ENCODE data around the gene RARB.

The RARB gene

GRCh38 chr3:25478964-25479726 lies 51.1 kb downstream of the RARB start:
- TF ChIP-seq, protein P1, sequence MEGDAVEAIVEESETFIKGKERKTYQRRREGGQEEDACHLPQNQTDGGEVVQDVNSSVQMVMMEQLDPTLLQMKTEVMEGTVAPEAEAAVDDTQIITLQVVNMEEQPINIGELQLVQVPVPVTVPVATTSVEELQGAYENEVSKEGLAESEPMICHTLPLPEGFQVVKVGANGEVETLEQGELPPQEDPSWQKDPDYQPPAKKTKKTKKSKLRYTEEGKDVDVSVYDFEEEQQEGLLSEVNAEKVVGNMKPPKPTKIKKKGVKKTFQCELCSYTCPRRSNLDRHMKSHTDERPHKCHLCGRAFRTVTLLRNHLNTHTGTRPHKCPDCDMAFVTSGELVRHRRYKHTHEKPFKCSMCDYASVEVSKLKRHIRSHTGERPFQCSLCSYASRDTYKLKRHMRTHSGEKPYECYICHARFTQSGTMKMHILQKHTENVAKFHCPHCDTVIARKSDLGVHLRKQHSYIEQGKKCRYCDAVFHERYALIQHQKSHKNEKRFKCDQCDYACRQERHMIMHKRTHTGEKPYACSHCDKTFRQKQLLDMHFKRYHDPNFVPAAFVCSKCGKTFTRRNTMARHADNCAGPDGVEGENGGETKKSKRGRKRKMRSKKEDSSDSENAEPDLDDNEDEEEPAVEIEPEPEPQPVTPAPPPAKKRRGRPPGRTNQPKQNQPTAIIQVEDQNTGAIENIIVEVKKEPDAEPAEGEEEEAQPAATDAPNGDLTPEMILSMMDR (IDR thresholded peaks at IDR 0.05; ENCODE audit: extremely low read depth, missing control alignments), result no peak
- no peak for DNase-seq (ENCODE audit: low spot score)

- TF ChIP-seq, protein P1 (IDR thresholded peaks at IDR 0.05; ENCODE audit: extremely low read depth, missing control alignments), result no peak
- DNase-seq (ENCODE audit: low spot score), result no peak
Measured at GRCh38 chr3:25479727-25480010, 51.6 kb downstream of the RARB start.

DNA sequence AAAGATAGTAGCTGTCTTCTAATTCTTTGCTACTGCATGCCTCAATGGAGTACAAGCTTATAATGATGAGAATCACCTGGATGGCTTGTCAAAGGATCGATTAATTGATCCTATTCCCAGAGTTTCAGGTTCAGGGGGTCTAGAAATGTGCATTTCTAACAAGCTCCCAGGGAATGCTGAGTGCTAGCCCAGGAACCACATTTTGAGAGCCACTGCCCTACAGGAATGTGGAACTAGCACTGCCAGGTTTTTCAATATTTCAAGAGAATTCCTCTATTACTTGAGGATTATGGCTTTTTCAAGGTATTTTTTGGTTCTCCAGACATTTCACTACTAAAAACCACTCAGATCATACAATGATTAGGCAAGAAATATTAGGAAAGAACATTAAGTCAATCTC lies 52.7 kb downstream of the RARB start:
- TF ChIP-seq, protein P1 (IDR thresholded peaks at IDR 0.05; ENCODE audit: extremely low read depth, missing control alignments), result no peak
- DNase-seq (ENCODE audit: low spot score), result no peak

DNA sequence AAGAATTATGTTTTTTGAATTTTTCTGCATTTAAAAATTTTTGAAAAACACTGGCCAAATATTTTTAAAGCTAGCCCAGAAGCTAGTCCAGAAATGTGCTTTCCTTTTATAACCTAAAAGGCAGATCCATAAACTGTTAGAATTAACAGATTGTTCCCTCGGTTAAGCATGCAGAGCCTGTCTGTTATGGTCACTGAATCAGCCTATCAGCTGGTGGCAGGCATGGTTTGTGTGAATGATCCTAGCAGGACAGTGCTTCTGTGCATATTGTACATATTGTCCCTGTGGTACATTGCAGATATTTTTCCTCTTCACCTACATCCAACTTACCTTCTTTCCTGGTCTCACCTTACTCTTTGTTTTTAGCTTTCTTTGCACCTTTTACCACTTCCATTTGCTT lies 53.3 kb downstream of the RARB start:
- DNase-seq (ENCODE audit: low spot score), result no peak
- TF ChIP-seq, protein P1 (IDR thresholded peaks at IDR 0.05; ENCODE audit: extremely low read depth, missing control alignments), result no peak

GRCh38 chr3:25483456-25483855 lies 55.4 kb downstream of the RARB start:
- TF ChIP-seq, protein P1 (IDR thresholded peaks at IDR 0.05; ENCODE audit: extremely low read depth, missing control alignments), result no peak
- DNase-seq (ENCODE audit: low spot score), result no peak

DNA sequence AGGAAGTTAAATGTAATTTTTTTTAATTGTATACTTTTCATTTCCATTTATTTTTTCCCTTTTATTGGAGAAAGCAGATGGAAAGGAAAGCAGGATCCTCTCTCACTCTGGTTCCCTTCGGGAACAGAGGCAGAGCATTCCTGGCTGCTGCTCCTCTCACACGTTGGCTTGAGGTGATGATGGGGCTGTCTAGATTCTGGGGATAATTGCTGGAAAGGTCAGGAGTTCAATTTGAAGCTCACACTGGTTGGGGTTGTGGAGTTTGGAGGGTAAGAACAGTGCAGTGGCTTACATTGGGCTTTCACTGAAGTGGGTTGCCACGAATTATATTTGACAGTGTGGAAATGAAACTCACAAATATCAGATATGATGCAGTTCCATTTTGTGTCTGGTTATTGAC lies 57.6 kb downstream of the RARB start:
- no peak for DNase-seq (ENCODE audit: low spot score)
- TF ChIP-seq, protein P1 (IDR thresholded peaks at IDR 0.05; ENCODE audit: extremely low read depth, missing control alignments), result no peak

- TF ChIP-seq, protein P1 (IDR thresholded peaks at IDR 0.05; ENCODE audit: extremely low read depth, missing control alignments), result no peak
- no peak for DNase-seq (ENCODE audit: low spot score)
Measured at GRCh38 chr3:25486932-25487331, 58.9 kb downstream of the RARB start.

Measured in GM20000 (cell line).